Spleen (tissue), 11 donors: ENCODE results near the gene PPFIA1. TPM values are rescaled to one million over a fixed set of nuclear protein-coding genes. Genes with fewer than 3 reads are reported as not detected.

Experiments used
- DNase-seq: peaks from one replicate; pipeline ENCODE4 v3.0.0-alpha.2; 2020
- H3K27ac ChIP-seq, 8 donors: fragments of 200-600 bp; sonication (generic) in 7 of 8; 1 replicate in 4 of 8; 2 replicates in 4 of 8; pipeline versions ENCODE4 v1.5.0 to v1.8.0; 2016 to 2021; ENCODE audit warnings: inconsistent platforms in 4 of 8, mild to moderate bottlenecking in 4 of 8, moderate library complexity in 1 of 8
- H3K27me3 ChIP-seq, 7 donors: fragments of 200-600 bp; sonication (generic) in 6 of 7; replicated peaks in 1 of 7; 1 replicate in 4 of 7; 2 replicates in 3 of 7; pipeline versions ENCODE4 v1.5.0 to v1.8.0; 2016 to 2021; ENCODE audit warnings: inconsistent platforms in 3 of 7, mild to moderate bottlenecking in 1 of 7
- H3K36me3 ChIP-seq, 6 donors: fragments of 200-600 bp; sonication (generic) in 5 of 6; 1 replicate in 4 of 6; 2 replicates in 2 of 6; pipeline versions ENCODE4 v1.5.0 to v1.8.0; 2016 to 2021; ENCODE audit warnings: inconsistent platforms in 2 of 6
- H3K4me1 ChIP-seq, 6 donors: fragments of 200-600 bp; sonication (generic) in 5 of 6; 1 replicate in 3 of 6; 2 replicates in 3 of 6; pipeline versions ENCODE4 v1.5.0 to v1.8.0; 2016 to 2021; ENCODE audit warnings: inconsistent platforms in 3 of 6
- H3K4me3 ChIP-seq, 8 donors: fragments of 200-600 bp; sonication (generic) in 7 of 8; 1 replicate in 4 of 8; 2 replicates in 4 of 8; pipeline versions ENCODE4 v1.5.0 to v1.8.0; 2016 to 2021; ENCODE audit warnings: inconsistent platforms in 4 of 8, mild to moderate bottlenecking in 4 of 8, moderate library complexity in 2 of 8
- H3K9me3 ChIP-seq, 8 donors: fragments of 200-600 bp; sonication (generic) in 7 of 8; 1 replicate in 4 of 8; 2 replicates in 4 of 8; pipeline versions ENCODE4 v1.5.0 to v1.8.0; 2016 to 2021; ENCODE audit warnings: inconsistent platforms in 4 of 8
- CTCF ChIP-seq, 11 experiments: fragments of 200-600 bp in 7 of 11; fragments of 450-650 bp in 4 of 11; sonication (generic) in 4 of 11; IDR thresholded peaks in 8 of 11; conservative IDR thresholded peaks in 3 of 11; 1 replicate in 7 of 11; 2 replicates in 4 of 11; pipeline versions ENCODE4 v1.4.0 to v1.8.0; 2016 to 2021; ENCODE audit warnings: antibody characterized with exemption in 11 of 11, inconsistent platforms in 4 of 11, mild to moderate bottlenecking in 1 of 11
- POLR2A ChIP-seq, 3 donors: fragments of 450-650 bp; IDR thresholded peaks; one replicate each; pipeline ENCODE4 v1.5.1; 2017; ENCODE audit warnings: antibody characterized with exemption in 3 of 3, mild to moderate bottlenecking in 1 of 3
- POLR2AphosphoS5 ChIP-seq, 3 donors: sonication (generic); formaldehyde crosslinking; IDR thresholded peaks; one replicate each; pipeline ENCODE4 v1.5.1; 2017; ENCODE audit warnings: antibody characterized with exemption in 3 of 3
- WGBS, 5 donors: extraction: QIAGEN DNeasy Blood & Tissue Kit in 3 of 5; methylation state at CpG; one replicate each; pipeline versions ENCODE4 v1.1.5 to v1.1.7; 2013 to 2018; 5-methylcytosine and 5-hydroxymethylcytosine counted together
- intact Hi-C: fragments of 100-400 bp; cut with DNase I; formaldehyde crosslinking; loops from one replicate; pipeline ENCODE4 v1.15.0; 2023; ENCODE audit warnings: low total_unique reads
- polyA plus RNA-seq, 3 donors: library from polyadenylated mRNA; stranded (reverse); fragments of 200-250 nt; gene quantifications; one replicate each; pipeline ENCODE4 v1.2.1, GENCODE V29; 2013
- total RNA-seq, 7 donors: library from RNA; depleted of rRNA in 3 of 7; stranded (reverse); fragments of >200 nt in 3 of 7; fragmentation: NEBNext Ultra II Directional in 4 of 7; extraction: Animal tissue kit (Norgen Biotek cat#: 25700) in 4 of 7; gene quantifications; one replicate each; pipeline versions ENCODE4 v1.1.0 to v1.2.1, GENCODE V29; 2016 to 2021
- donor health status: healthy with polysubstance abuse.
- donor health status: DM: no; HTN: no; CAD: no; lungs with moderate emphysema.
- donor health status: DM: no; HTN: no; CAD: no.
- donor health status: Bipolar disorder and iron deficiency.
- donor health status: healthy.
- donor health status: DM: no; HTN: no; CAD: no.
- donor health status: DM: yes; HTN: yes; CAD: no.

Gene PPFIA1
- total and polyA plus RNA-seq, 10 donors, result 7.6 to 73.5 (median 55.0) TPM

GRCh38 chr11:70402685-70403084, 132.2 kb downstream of the PPFIA1 start:
- peaks cover 5 to 69% (median 41%) of the 10 kb centered on the region in 6 donors for H3K4me1 ChIP-seq
- DNase-seq, result no peak
- no peaks in the 10 kb centered on the region for H3K9me3 ChIP-seq
- no peak for TF ChIP-seq POLR2AphosphoS5 (IDR thresholded peaks at IDR 0.05)
- TF ChIP-seq CTCF (IDR thresholded peaks at IDR 0.05 in 8 of 11, conservative IDR thresholded peaks at IDR 0.05 in 3 of 11), result no peak
- no peak for TF ChIP-seq POLR2A (IDR thresholded peaks at IDR 0.05)
- H3K4me3 ChIP-seq, result no peak overlapping the region
- peaks cover 0 to 21% (median 4%) of the 10 kb centered on the region in 6 donors for H3K36me3 ChIP-seq
- H3K27ac ChIP-seq, result no peak overlapping the region
- 0 to 72% (median 55%) methylated on average over 1 of the region's 1 CpG for WGBS, 5 donors
- H3K27me3 ChIP-seq, result peaks cover 0 to 75% (median 0%) of the 10 kb centered on the region in 7 donors
- intact Hi-C loops, result no loop called here

DNA sequence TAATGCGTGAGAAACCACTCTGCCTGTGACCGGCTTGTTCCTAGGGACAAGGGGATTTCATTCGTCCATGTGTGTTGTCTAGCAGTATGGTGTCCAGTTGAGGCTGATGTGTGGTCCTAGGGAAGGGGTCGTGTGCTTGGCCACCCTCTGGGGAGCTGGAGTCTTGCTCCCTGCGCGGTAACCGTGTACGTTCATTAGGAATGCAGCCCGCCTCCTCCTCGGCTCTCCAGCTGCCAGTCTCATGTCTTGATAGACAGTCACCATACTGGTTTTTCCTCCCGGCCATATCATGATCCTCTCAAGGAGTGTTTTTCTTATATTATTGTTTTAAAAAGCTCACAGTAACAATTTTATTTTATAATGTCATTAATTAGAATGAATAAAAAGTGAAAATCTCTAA, 133.8 kb downstream of the PPFIA1 start:
- H3K4me3 ChIP-seq, result no peak overlapping the region
- DNase-seq, result no peak
- H3K27me3 ChIP-seq, result peaks cover 0 to 74% (median 0%) of the 10 kb centered on the region in 7 donors
- peaks cover 0 to 37% (median 17%) of the 10 kb centered on the region in 6 donors for H3K36me3 ChIP-seq
- H3K9me3 ChIP-seq, result no peaks in the 10 kb centered on the region
- intact Hi-C loops, result no loop called here
- TF ChIP-seq POLR2AphosphoS5 (IDR thresholded peaks at IDR 0.05), result no peak
- no peak for TF ChIP-seq CTCF (IDR thresholded peaks at IDR 0.05 in 8 of 11, conservative IDR thresholded peaks at IDR 0.05 in 3 of 11)
- TF ChIP-seq POLR2A (IDR thresholded peaks at IDR 0.05), result no peak
- WGBS, 5 donors, result 94 to 95% (median 94%) methylated on average over 11 of the region's 11 CpGs
- peaks cover 0 to 53% (median 31%) of the 10 kb centered on the region in 6 donors for H3K4me1 ChIP-seq
- no peak overlapping the region for H3K27ac ChIP-seq

- DNase-seq, result no peak
- TF ChIP-seq POLR2A (IDR thresholded peaks at IDR 0.05) (no peak), CTCF (IDR thresholded peaks at IDR 0.05 in 8 of 11, conservative IDR thresholded peaks at IDR 0.05 in 3 of 11) (no peak), POLR2AphosphoS5 (IDR thresholded peaks at IDR 0.05) (no peak)
- no peaks in the 10 kb centered on the region for H3K9me3 ChIP-seq
- H3K4me1 ChIP-seq, result peaks cover 0 to 37% (median 16%) of the 10 kb centered on the region in 6 donors
- H3K27ac ChIP-seq, result peak overlapping the region in 1 of 8 donors; percentile 13
- WGBS, 5 donors, result 83 to 90% (median 88%) methylated on average over 19 to 20 of the region's 20 CpGs
- no peak overlapping the region for H3K4me3 ChIP-seq
- peaks cover 0 to 74% (median 0%) of the 10 kb centered on the region in 7 donors for H3K27me3 ChIP-seq
- peaks cover 0 to 52% (median 24%) of the 10 kb centered on the region in 6 donors for H3K36me3 ChIP-seq
- intact Hi-C loops, result no loop called here
Measured at GRCh38 chr11:70405679-70406395, 135.3 kb downstream of the PPFIA1 start.

DNA sequence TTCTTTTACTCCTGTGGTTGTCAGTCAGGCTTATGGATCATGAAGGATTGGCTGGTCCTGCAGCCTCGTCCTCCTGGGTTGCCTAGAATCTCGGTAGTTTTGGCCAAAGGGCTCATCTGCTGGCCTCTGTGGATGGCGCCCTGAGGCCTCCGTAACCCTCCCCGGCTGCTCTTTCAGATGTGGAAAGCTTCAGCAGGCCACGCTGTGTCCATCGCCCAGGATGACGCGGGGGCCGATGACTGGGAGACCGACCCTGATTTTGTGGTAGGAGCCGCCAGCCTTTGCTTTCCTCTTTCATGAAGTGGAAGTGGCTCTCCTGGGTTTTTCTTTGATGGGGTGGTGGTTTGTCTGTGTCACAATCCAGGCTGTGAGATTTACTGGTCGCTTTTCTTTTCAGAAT, 136.6 kb downstream of the PPFIA1 start:
- Histone ChIP-seq H3K4me1 (peaks cover 0 to 24% (median 13%) of the 10 kb centered on the region in 6 donors), H3K9me3 (no peaks in the 10 kb centered on the region), H3K27ac (no peak overlapping the region), H3K27me3 (peaks cover 0 to 75% (median 0%) of the 10 kb centered on the region in 7 donors), H3K36me3 (peaks cover 0 to 65% (median 33%) of the 10 kb centered on the region in 6 donors), H3K4me3 (no peak overlapping the region)
- WGBS, 5 donors, result 75 to 93% (median 89%) methylated on average over 13 of the region's 13 CpGs
- no peak for DNase-seq
- intact Hi-C loops, result no loop called here
- TF ChIP-seq POLR2A (IDR thresholded peaks at IDR 0.05) (no peak), CTCF (IDR thresholded peaks at IDR 0.05 in 8 of 11, conservative IDR thresholded peaks at IDR 0.05 in 3 of 11) (no peak), POLR2AphosphoS5 (IDR thresholded peaks at IDR 0.05) (no peak)
